HG02678 (cell line): Measurements from ENCODE around the gene MCC.

ENCODE experiments used
- ATAC-seq: cut with Tn5 transposase; IDR thresholded peaks from one replicate; pipeline ENCODE4 v1.9.1; 2021; ENCODE audit warnings: mild to moderate bottlenecking, moderate library complexity; ENCODE audit not compliant: unreplicated experiment

MCC gene

GRCh38 chr5:113209498-113209897 lies 278.8 kb downstream of the MCC start:
- ATAC-seq: no peak

GRCh38 chr5:113205807-113206206 lies 282.4 kb downstream of the MCC start:
- no peak for ATAC-seq

GRCh38 chr5:113205323-113205722 lies 282.9 kb downstream of the MCC start:
- no peak for ATAC-seq

DNA sequence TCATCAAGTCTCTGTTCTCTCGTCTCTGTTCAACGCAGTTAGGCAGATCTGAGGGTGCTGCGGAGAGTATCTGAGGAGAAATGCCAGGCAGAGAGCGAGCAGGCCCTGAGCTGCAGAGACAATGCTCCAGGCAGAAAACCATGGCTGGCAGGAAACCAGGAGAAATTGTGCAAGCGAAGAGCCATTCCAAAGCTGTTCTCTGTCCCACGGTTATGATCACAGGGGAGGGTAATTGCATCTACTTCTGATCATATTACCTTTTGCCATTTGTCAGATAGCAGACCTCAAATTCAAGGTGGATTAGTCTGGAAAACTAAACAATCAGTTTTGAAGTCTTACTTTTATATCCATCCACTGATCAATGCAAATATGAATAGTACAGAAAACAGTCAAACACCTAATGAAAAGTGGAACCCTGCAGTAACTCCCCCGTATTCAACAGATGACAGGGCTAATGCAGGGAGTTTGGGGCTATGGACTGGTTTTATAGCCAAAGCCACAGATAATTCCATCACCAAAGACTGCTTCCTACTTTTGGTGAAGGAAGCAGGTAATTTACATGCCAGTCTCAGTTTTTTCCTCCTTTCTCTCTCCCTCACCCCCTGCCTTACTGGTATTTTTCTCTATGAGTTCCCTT lies 283.6 kb downstream of the MCC start:
- no peak for ATAC-seq

DNA sequence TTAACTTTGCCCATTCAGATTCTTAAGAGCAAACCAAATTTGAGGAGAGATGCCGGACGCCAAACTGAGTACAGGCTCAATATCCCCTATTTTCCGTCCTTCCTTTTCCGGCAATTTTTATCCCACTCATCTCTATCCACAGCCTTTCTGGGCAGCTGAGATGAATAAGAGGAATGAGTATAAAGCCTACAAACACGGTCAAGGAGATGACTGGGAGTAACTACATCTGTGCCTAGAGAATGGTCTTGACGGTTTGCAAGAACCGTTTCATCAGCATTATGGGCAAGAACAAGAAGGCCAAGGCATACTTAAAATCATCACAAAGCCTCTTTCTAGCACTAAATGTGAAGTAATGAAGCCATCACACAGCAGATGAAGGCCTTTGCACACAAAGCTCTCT lies 284.3 kb downstream of the MCC start:
- ATAC-seq: no peak

DNA sequence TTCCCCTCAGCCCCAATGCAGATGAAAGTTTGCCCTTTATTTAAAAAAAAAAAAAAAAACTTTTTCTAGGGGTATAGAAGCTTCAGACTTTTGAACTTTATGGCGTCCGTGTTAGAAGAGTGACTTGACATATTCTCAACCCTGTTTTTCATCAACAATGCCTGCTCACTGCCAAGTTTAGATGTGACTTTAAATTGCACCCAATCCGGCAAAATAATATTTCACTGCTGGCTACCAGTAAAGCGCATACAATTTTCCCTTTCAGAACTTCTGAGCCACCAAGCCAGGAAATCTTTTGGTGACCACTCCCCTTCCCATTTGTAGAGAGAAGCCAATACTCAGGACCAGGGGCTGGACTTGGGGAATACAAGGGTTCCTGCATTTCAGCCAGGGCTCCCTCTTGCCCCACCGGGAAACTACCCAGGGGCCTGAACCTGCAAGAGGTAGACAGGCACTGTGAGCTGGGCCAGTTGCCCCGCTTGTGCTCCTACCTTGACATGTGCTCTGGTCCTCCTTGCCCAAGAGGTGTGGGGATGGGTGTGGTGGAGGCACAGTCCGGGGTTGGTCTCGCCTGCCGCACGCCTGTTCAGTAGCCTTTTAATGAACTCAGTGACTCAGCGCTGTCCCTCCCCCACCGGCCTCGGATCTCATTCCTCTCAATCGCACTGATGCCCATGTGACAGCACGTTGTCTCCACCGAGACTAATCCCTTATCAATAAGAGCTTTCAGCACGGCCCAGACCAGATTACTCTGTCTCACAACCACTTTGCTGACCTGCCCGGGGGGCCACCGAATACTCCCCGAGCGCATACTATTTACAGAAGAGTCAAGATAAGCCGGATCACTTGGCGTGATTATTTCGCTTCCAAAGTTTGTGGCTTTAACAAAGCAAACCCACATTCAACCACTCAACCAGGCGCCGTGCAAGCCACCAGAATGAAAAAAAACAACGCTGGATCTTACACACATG lies 285.2 kb downstream of the MCC start:
- ATAC-seq: no peak

GRCh38 chr5:113202287-113202686 lies 286.0 kb downstream of the MCC start:
- no peak for ATAC-seq

- no peak for ATAC-seq
Measured at GRCh38 chr5:113201715-113202114, 286.5 kb downstream of the MCC start.

- no peak for ATAC-seq
Measured at GRCh38 chr5:113199122-113199905, 288.9 kb downstream of the MCC start.

DNA sequence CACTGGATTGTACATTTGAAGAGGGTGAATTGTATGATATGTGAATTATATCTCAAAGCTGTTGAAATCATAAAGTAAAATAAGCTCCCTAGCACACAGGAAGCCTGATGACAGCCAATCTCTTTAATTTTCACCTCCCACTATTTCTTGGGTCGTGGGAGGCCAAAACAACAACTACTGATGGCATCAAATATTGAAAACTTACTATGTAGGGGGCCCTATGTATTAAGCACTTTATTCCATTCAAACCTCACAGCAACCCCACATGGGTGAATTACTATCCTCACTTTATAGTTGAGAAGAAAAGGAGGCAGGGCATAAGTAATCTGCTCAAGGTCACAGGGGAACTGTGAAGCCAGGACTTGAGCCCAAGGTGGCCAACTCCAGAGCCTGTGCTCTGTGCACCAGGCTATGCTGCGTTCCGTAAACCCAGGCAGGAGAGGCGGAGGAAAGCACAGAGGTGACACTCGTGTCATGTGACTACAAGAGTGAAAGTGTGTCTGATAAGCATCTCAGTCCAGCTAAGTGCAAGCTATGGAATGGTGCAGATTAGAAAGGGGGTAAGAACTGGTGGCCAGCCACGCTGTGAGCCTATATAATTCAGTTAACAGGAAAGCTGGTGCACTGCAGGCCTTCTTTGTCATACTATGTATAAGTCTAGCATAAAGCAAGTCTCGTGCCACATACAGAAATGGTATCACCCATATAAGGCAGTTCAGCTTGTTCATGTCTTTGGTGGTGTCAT lies 290.6 kb downstream of the MCC start:
- no peak for ATAC-seq

DNA sequence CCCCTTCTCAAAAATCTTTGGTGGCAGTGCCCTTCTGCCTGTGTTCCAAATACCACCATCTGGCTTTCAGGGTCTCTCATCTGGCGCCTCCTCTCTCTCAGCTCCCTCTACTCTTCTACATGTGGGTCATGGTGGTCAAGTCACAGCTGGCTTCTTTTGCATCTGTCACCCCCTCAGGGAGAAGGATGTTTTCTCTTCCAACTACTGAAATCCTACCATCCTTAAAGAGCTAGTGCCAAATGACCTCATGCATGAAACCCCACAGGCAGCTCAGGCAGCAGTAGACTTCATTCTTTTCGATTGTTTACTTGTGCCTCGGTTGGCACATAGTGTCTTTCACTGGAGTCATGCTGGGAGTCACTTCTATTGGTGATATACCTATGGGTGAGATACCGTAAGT lies 292.5 kb downstream of the MCC start:
- no peak for ATAC-seq

DNA sequence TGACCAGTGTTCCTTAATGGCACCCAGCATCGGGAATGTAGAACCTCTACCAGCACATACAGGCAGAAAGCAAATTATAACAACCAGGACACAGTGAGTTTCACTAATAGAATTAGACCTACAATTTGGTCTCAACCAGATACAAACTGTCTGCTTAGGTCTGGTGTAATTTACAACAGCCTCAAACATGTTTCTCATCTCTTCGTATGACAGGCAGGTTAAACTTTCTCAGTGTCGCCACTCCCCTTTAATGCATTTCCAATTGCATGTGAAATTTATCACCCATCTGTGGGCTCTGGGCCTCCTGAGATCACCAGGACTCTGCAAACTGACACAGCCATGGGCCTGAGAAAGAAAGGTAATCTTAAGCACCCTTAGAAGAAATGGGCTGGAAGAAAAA lies 293.0 kb downstream of the MCC start:
- no peak for ATAC-seq

GRCh38 chr5:113194591-113194990 lies 293.7 kb downstream of the MCC start:
- no peak for ATAC-seq

DNA sequence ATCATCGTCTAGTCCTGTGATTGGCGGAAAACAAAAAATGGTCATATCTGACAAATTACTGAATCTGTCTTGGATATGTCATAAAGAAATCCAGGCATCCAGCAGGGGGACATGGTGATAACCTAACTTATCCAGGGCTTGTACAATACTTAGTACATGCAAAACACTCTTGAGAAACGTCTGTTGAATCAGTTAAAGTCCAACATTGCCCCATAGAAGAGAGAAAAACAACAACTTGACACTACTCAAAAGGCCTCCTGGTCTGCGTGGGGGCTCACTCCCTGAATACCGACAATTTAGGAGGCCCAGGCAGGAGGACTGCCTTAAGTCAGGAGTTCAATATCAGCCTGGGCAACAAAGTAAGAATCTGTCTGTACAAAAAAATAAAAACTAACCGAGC lies 294.1 kb downstream of the MCC start:
- ATAC-seq: no peak

- no peak for ATAC-seq
Measured at GRCh38 chr5:113193311-113193978, 294.8 kb downstream of the MCC start.

- ATAC-seq: no peak
Measured at GRCh38 chr5:113192541-113192940, 295.7 kb downstream of the MCC start.

- ATAC-seq: no peak
Measured at GRCh38 chr5:113190347-113190746, 297.9 kb downstream of the MCC start.

GRCh38 chr5:113189291-113189690 lies 299.0 kb downstream of the MCC start:
- ATAC-seq: no peak

DNA sequence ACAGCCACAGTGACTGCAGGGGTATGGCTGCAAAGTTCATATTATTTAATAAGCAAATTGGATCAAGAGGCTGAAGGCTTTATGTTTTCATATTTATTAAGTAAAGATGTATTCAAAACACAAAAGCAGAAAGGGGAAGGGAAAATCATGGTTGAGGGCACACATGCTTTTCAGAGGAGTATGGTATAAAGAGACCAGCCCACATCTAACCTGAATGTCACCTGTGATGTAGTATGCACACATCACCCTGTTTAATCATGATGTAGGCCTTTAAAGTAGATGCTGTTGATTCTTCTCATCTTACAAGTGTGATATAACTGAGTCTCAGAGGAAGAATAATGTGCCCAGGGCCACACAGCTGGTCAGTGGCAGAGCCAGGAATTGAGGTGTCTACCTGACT lies 299.8 kb downstream of the MCC start:
- ATAC-seq: no peak

- no peak for ATAC-seq
Measured at GRCh38 chr5:113187906-113188305, 300.3 kb downstream of the MCC start.
